A549 (cell line): ENCODE data around the gene MCM6. TPM values are rescaled to one million over a fixed set of nuclear protein-coding genes. Genes with fewer than 3 reads are reported as not detected.

Experiments used
- ATAC-seq, 2 experiments: fragments of 200-7000 bp in 1 of 2; fragments of >200 bp in 1 of 2; cut with Nextera tagmentation in 1 of 2; cut with Tn5 transposase in 1 of 2; 3 replicates each; pipeline versions ENCODE4 v1.8.0 to v1.9.1; 2018 to 2020; ENCODE audit warnings: mild to moderate bottlenecking in 1 of 2, moderate library complexity in 1 of 2
- CTCF ChIA-PET: fragments of 300-600 bp; sonication (Branson Sonifier 250); formaldehyde crosslinking; extraction: SDS; loops from one replicate; lab custom pipeline; 2021; ENCODE audit warnings: antibody characterized with exemption, inconsistent platforms; lab: Yijun Ruan, JAX
- POLR2A ChIA-PET: fragments of 350-600 bp; formaldehyde crosslinking; extraction: SDS; loops from one replicate; lab custom pipeline; 2021; ENCODE audit warnings: antibody characterized with exemption, inconsistent platforms; lab: Yijun Ruan, JAX
- DNase-seq, 2 experiments: peaks; one replicate each; pipeline versions ENCODE4 v3.0.0 to v3.0.0-alpha.2; 2011 to 2016; ENCODE audit warnings: low read depth in 1 of 2, low spot score in 1 of 2
- FAIRE-seq: peaks from 2 replicates; lab custom pipeline; 2011; peaks lifted over from hg19 to GRCh38; lab: Jason Lieb, UNC
- H3K27ac ChIP-seq, 2 experiments: fragments of >200 bp; sonication (Bioruptor Twin); formaldehyde crosslinking; 3 replicates each; pipeline ENCODE4 v1.5.1; 2016 to 2017
- H3K4me1 ChIP-seq: fragments of >200 bp; sonication (Bioruptor Twin); formaldehyde crosslinking; 3 replicates; pipeline ENCODE4 v1.6.1; 2016
- H3K4me2 ChIP-seq: fragments of >200 bp; sonication (Bioruptor Twin); formaldehyde crosslinking; 3 replicates; pipeline ENCODE4 v1.6.1; 2016
- H3K4me3 ChIP-seq: fragments of >200 bp; sonication (Bioruptor Twin); formaldehyde crosslinking; 3 replicates; pipeline ENCODE4 v1.5.1; 2016
- H3K9me3 ChIP-seq: fragments of >200 bp; sonication (Bioruptor Twin); formaldehyde crosslinking; 3 replicates; pipeline ENCODE4 v1.6.1; 2016
- CHD2 ChIP-seq: fragments of 150-350 bp; IDR thresholded peaks from 2 replicates; pipeline ENCODE4 v1.6.1; 2014; ENCODE audit warnings: low read length; ENCODE audit not compliant: partially characterized antibody
- EHMT2 ChIP-seq: fragments of 200-600 bp; sonication (generic); IDR thresholded peaks from 2 replicates; pipeline ENCODE4 v1.6.1; 2016; ENCODE audit warnings: antibody characterized with exemption, low read depth, mild to moderate bottlenecking, moderate library complexity
- ESRRA ChIP-seq: fragments of 150-350 bp; IDR thresholded peaks from 2 replicates; pipeline ENCODE4 v1.6.1; 2014; ENCODE audit warnings: mild to moderate bottlenecking, low read length, borderline replicate concordance
- GATA3 ChIP-seq: IDR thresholded peaks from 2 replicates; pipeline ENCODE4 v1.6.1; 2012; ENCODE audit warnings: borderline replicate concordance
- HDAC2 ChIP-seq: fragments of 200-600 bp; sonication (generic); IDR thresholded peaks from 2 replicates; pipeline ENCODE4 v1.6.1; 2016
- MAFK ChIP-seq: fragments of 450-650 bp; IDR thresholded peaks from 2 replicates; pipeline ENCODE4 v1.6.1; 2014; ENCODE audit not compliant: partially characterized antibody
- MAZ ChIP-seq: fragments of 150-350 bp; IDR thresholded peaks from 2 replicates; pipeline ENCODE4 v1.6.1; 2014; ENCODE audit warnings: antibody characterized with exemption, low read depth, low read length, borderline replicate concordance
- NR3C1 ChIP-seq: fragments of >200 bp; sonication (Bioruptor Twin); formaldehyde crosslinking; IDR thresholded peaks from 3 replicates; pipeline ENCODE4 v1.6.1; 2017
- PHF8 ChIP-seq: fragments of 200-600 bp; sonication (generic); IDR thresholded peaks from 2 replicates; pipeline ENCODE4 v1.6.1; 2016; ENCODE audit warnings: low read depth, mild to moderate bottlenecking, antibody characterized with exemption, moderate library complexity, borderline replicate concordance
- POLR2A ChIP-seq: IDR thresholded peaks from 2 replicates; pipeline ENCODE4 v1.6.1; 2012; ENCODE audit warnings: mild to moderate bottlenecking, low read length
- POLR2AphosphoS2 ChIP-seq: conservative IDR thresholded peaks from 2 replicates; pipeline ENCODE4 v1.6.1; 2012; ENCODE audit warnings: low read length, improper control_type of control experiment, inconsistent platforms
- RARB ChIP-seq: fragments of 250-450 bp; sonication (Bioruptor Pico); IDR thresholded peaks from 2 replicates; pipeline ENCODE4 v1.8.0; 2021; ENCODE audit warnings: mild to moderate bottlenecking, moderate library complexity
- RCOR1 ChIP-seq: fragments of 150-350 bp; IDR thresholded peaks from 2 replicates; pipeline ENCODE4 v1.6.1; 2014; ENCODE audit warnings: antibody characterized with exemption, low read length, low read depth
- RNF2 ChIP-seq: fragments of 200-600 bp; sonication (generic); IDR thresholded peaks from 2 replicates; pipeline ENCODE4 v1.6.1; 2016; ENCODE audit warnings: low read depth, mild to moderate bottlenecking, antibody characterized with exemption, moderate library complexity, borderline replicate concordance
- SMC3 ChIP-seq: fragments of >200 bp; sonication (Bioruptor Twin); formaldehyde crosslinking; IDR thresholded peaks from 3 replicates; pipeline ENCODE4 v1.6.1; 2018; ENCODE audit warnings: inconsistent platforms
- SREBF2 ChIP-seq: fragments of 450-650 bp; IDR thresholded peaks from 2 replicates; pipeline ENCODE4 v1.6.1; 2014; ENCODE audit warnings: mild to moderate bottlenecking, moderate library complexity
- ZFP36 ChIP-seq: fragments of 450-650 bp; IDR thresholded peaks from 2 replicates; pipeline ENCODE4 v1.6.1; 2014; ENCODE audit warnings: borderline replicate concordance; ENCODE audit not compliant: partially characterized antibody
- ZNF302 ChIP-seq: fragments of 250-450 bp; sonication (Bioruptor Pico); IDR thresholded peaks from 2 replicates; pipeline ENCODE4 v1.9.0; 2021; ENCODE audit warnings: inconsistent platforms, mild to moderate bottlenecking, moderate library complexity
- WGBS: methylation state at CpG from one replicate; pipeline ENCODE4 v1.1.6; 2017; ENCODE audit errors: missing lambda C conversion rate; 5-methylcytosine and 5-hydroxymethylcytosine counted together
- polyA plus RNA-seq, 4 experiments: library from polyadenylated mRNA; depleted of rRNA in 3 of 4; stranded (reverse); fragments of >200 nt; fragmentation: RNase III in 1 of 4; extraction: RNeasy Plus Mini Kit Qiagen cat#74134 plus additional on column Dnase treatment in 1 of 4; gene quantifications; 2 replicates in 3 of 4; 3 replicates in 1 of 4; pipeline ENCODE4 v1.2.3, GENCODE V29; 2011 to 2017
- TF ChIP-seq, protein P1 (sequence below): fragments of 250-450 bp; sonication (Bioruptor Pico); IDR thresholded peaks from 2 replicates; pipeline ENCODE4 v1.5.0; 2021; ENCODE audit warnings: mild to moderate bottlenecking, moderate library complexity, borderline replicate concordance
- TF ChIP-seq, protein P2 (sequence below): fragments of 250-450 bp; sonication (Bioruptor Pico); IDR thresholded peaks from 2 replicates; pipeline ENCODE4 v1.5.0; 2020; ENCODE audit warnings: low read depth, mild to moderate bottlenecking, moderate library complexity
- TF ChIP-seq, protein P3 (sequence below): fragments of 150-350 bp; IDR thresholded peaks from 2 replicates; pipeline ENCODE4 v1.6.1; 2014; ENCODE audit warnings: low read depth, mild to moderate bottlenecking, low read length
- TF ChIP-seq, protein P4 (sequence below): fragments of 450-650 bp; IDR thresholded peaks from 2 replicates; pipeline ENCODE4 v1.6.1; 2014; ENCODE audit warnings: antibody characterized with exemption

MCM6 gene
- polyA plus RNA-seq, 2 of the 4 experiments (the other 2 are of a cell fraction), result 59.6 to 61.4 TPM

DNA sequence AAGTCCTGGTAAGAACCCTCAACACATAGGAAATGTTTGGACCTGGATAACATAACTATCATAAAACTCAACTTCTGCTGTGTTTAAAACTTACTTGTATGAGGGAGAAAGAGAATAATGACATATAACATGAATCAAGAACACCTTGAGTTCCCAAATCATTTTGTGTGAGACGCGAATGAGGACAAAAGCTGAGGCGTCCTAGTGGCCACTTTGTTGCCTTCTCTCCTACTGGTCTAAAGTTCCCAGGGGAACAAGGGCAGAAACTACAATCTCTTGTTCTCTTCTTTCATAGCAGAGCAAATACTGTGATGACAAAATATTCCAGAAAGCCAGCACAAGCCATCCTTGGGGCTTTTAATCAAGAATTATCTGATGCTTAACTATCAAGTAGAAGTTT lies 31.0 kb downstream of the MCM6 start:
- no peak overlapping the region for H3K4me2 ChIP-seq
- no peak overlapping the region for H3K27ac ChIP-seq
- H3K9me3 ChIP-seq, result no peaks in the 10 kb centered on the region
- DNase-seq, result no peak
- POLR2A ChIA-PET, result no interaction called here
- 98% methylated on average over 3 of the region's 3 CpGs for whole genome bisulfite sequencing
- no peak overlapping the region for H3K4me3 ChIP-seq
- no peak for TF ChIP-seq NR3C1
- TF ChIP-seq POLR2AphosphoS2, result no peak
- TF ChIP-seq, protein P1, sequence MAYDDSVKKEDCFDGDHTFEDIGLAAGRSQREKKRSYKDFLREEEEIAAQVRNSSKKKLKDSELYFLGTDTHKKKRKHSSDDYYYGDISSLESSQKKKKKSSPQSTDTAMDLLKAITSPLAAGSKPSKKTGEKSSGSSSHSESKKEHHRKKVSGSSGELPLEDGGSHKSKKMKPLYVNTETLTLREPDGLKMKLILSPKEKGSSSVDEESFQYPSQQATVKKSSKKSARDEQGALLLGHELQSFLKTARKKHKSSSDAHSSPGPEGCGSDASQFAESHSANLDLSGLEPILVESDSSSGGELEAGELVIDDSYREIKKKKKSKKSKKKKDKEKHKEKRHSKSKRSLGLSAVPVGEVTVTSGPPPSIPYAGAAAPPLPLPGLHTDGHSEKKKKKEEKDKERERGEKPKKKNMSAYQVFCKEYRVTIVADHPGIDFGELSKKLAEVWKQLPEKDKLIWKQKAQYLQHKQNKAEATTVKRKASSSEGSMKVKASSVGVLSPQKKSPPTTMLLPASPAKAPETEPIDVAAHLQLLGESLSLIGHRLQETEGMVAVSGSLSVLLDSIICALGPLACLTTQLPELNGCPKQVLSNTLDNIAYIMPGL (CRISPR knock-in tag), result no peak
- no peak for TF ChIP-seq SREBF2
- TF ChIP-seq RARB (CRISPR knock-in tag), result no peak
- TF ChIP-seq MAZ, result no peak
- TF ChIP-seq, protein P2, sequence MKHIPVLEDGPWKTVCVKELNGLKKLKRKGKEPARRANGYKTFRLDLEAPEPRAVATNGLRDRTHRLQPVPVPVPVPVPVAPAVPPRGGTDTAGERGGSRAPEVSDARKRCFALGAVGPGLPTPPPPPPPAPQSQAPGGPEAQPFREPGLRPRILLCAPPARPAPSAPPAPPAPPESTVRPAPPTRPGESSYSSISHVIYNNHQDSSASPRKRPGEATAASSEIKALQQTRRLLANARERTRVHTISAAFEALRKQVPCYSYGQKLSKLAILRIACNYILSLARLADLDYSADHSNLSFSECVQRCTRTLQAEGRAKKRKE (CRISPR knock-in tag), result no peak
- TF ChIP-seq ESRRA, result no peak
- no peak for TF ChIP-seq SMC3
- no peak for TF ChIP-seq MAFK
- no peak for TF ChIP-seq ZFP36
- TF ChIP-seq RCOR1, result no peak
- TF ChIP-seq, protein P3, sequence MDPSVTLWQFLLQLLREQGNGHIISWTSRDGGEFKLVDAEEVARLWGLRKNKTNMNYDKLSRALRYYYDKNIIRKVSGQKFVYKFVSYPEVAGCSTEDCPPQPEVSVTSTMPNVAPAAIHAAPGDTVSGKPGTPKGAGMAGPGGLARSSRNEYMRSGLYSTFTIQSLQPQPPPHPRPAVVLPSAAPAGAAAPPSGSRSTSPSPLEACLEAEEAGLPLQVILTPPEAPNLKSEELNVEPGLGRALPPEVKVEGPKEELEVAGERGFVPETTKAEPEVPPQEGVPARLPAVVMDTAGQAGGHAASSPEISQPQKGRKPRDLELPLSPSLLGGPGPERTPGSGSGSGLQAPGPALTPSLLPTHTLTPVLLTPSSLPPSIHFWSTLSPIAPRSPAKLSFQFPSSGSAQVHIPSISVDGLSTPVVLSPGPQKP, result no peak
- TF ChIP-seq, protein P4, sequence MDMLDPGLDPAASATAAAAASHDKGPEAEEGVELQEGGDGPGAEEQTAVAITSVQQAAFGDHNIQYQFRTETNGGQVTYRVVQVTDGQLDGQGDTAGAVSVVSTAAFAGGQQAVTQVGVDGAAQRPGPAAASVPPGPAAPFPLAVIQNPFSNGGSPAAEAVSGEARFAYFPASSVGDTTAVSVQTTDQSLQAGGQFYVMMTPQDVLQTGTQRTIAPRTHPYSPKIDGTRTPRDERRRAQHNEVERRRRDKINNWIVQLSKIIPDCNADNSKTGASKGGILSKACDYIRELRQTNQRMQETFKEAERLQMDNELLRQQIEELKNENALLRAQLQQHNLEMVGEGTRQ, result no peak
- TF ChIP-seq RNF2, result no peak
- TF ChIP-seq GATA3, result no peak
- TF ChIP-seq POLR2A, result no peak
- TF ChIP-seq CHD2, result no peak
- no peak for TF ChIP-seq PHF8
- TF ChIP-seq ZNF302 (CRISPR knock-in tag), result no peak
- TF ChIP-seq, all 56 proteins: peak for 0
- no peak for FAIRE-seq
- ATAC-seq, result 0 out of 6 replicates have a peak, but pooled peaks of 1 of the 2 experiments have one; percentile 43
- peaks cover 2% of the 10 kb centered on the region; the same call in 1 of the 3 replicates for H3K4me1 ChIP-seq
- CTCF ChIA-PET, result no interaction called here

DNA sequence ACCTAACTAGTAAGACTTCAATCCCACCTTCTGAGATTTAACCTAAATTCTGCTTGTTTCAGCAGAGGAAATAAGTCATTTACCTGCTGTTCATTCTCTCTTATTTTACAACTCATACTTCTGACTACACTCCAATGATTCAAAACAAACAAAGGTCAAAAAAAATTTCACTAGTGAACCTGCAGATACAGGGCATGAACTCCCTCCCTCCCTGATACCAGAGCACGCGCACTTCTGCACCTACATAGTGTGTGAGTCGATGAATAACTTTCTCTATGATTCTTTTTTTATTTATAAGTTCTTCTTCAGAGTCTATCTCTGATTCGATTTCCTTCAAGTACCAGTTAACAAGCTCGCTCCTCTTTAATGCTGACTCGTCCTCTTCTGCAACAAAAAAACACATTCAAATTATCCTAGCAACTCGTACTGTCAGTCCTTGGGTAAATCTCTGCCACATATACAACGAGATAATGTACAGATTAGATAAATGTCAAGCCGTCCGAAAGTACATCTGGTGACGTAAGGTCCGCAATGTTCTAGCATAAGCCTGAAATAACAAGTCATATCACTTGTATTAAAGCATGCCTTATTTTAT lies 31.8 kb downstream of the MCM6 start:
- ATAC-seq, result peak in 1 of 2 experiments; percentile 21; a peak in 1 of 6 replicates
- WGBS, result 83% methylated on average over 12 of the region's 12 CpGs
- ChIA-PET CTCF (interaction anchor here (1.4 kb wide), 1 partner anchor 13 kb away, joined by 3 read pairs; no protein-coding TSS in a partner anchor), POLR2A (no interaction called here)
- no peak overlapping the region for H3K4me3 ChIP-seq
- no peak overlapping the region for H3K4me2 ChIP-seq
- H3K27ac ChIP-seq, result no peak overlapping the region
- no peak for DNase-seq
- FAIRE-seq, result no peak
- TF ChIP-seq MAFK (peak; percentile 51), EHMT2 (no peak), HDAC2 (no peak)
- TF ChIP-seq, all 56 proteins: peak for 1
- H3K9me3 ChIP-seq, result no peaks in the 10 kb centered on the region
- peaks cover 2% of the 10 kb centered on the region; the same call in 1 of the 3 replicates for H3K4me1 ChIP-seq
